ENCODE data around the gene TBC1D4.
"Not testable (repeated sequence)": the region's sequence is repeated elsewhere in the genome, so short reads cannot be mapped to it uniquely, and the experiment has no call there.

The TBC1D4 gene

GRCh38 chr13:75334634-75335447 is 147.1 kb downstream of the TBC1D4 start:
- DNase-seq (ENCODE audit: insufficient read length, low spot score) (no peak), FAIRE-seq (no peak)

GRCh38 chr13:75333103-75333502 is 148.9 kb downstream of the TBC1D4 start:
- DNase-seq (ENCODE audit: insufficient read length, low spot score) (no peak), FAIRE-seq (no peak)

GRCh38 chr13:75331792-75332349 is 150.1 kb downstream of the TBC1D4 start:
- DNase-seq (ENCODE audit: insufficient read length, low spot score) = no peak
- FAIRE-seq = no peak

- FAIRE-seq = no peak
- DNase-seq (ENCODE audit: insufficient read length, low spot score) = no peak
Measured at GRCh38 chr13:75330770-75331169, 151.2 kb downstream of the TBC1D4 start.

- DNase-seq (ENCODE audit: insufficient read length, low spot score) (no peak), FAIRE-seq (no peak)
Measured at GRCh38 chr13:75329723-75330122, 152.2 kb downstream of the TBC1D4 start.

- no peak for FAIRE-seq
- DNase-seq (ENCODE audit: insufficient read length, low spot score) = no peak
Measured at GRCh38 chr13:75329097-75329496, 152.9 kb downstream of the TBC1D4 start.

GRCh38 chr13:75327135-75327510 is 154.8 kb downstream of the TBC1D4 start:
- DNase-seq (ENCODE audit: insufficient read length, low spot score) (no peak), FAIRE-seq (no peak)

- DNase-seq (ENCODE audit: insufficient read length, low spot score) (peak; percentile 34), FAIRE-seq (peak; percentile 58)
Measured at GRCh38 chr13:75326173-75327134, 155.5 kb downstream of the TBC1D4 start.

GRCh38 chr13:75325711-75326110 is 156.3 kb downstream of the TBC1D4 start:
- FAIRE-seq = no peak
- DNase-seq (ENCODE audit: insufficient read length, low spot score) = no peak

- FAIRE-seq (no peak), DNase-seq (ENCODE audit: insufficient read length, low spot score) (no peak)
Measured at GRCh38 chr13:75324413-75324940, 157.5 kb downstream of the TBC1D4 start.

GRCh38 chr13:75321084-75321483 is 160.9 kb downstream of the TBC1D4 start:
- DNase-seq (ENCODE audit: insufficient read length, low spot score) (no peak), FAIRE-seq (no peak)

- DNase-seq (ENCODE audit: insufficient read length, low spot score) (no peak), FAIRE-seq (no peak)
Measured at GRCh38 chr13:75319254-75319653, 162.7 kb downstream of the TBC1D4 start.

GRCh38 chr13:75318138-75318833 is 163.7 kb downstream of the TBC1D4 start:
- no peak for FAIRE-seq

GRCh38 chr13:75316427-75316826 is 165.5 kb downstream of the TBC1D4 start:
- DNase-seq (ENCODE audit: insufficient read length, low spot score) (no peak), FAIRE-seq (no peak)

More at GRCh38 chr13:75318138-75318833, 163.7 kb downstream of the TBC1D4 start:
- DNase-seq (ENCODE audit: insufficient read length, low spot score) = no peak

- FAIRE-seq (no peak), DNase-seq (ENCODE audit: insufficient read length, low spot score) (no peak)
Measured at GRCh38 chr13:75312884-75313520, 169.0 kb downstream of the TBC1D4 start.

- no peak for FAIRE-seq
- DNase-seq (ENCODE audit: insufficient read length, low spot score) = no peak
Measured at GRCh38 chr13:75309981-75310580, 171.9 kb downstream of the TBC1D4 start.

GRCh38 chr13:75308222-75308621 is 173.7 kb downstream of the TBC1D4 start:
- DNase-seq (ENCODE audit: insufficient read length, low spot score) = no peak

GRCh38 chr13:75307370-75307949 is 174.5 kb downstream of the TBC1D4 start:
- FAIRE-seq = no peak

More at GRCh38 chr13:75308222-75308621, 173.7 kb downstream of the TBC1D4 start:
- no peak for FAIRE-seq

GRCh38 chr13:75306967-75307366 is 175.0 kb downstream of the TBC1D4 start:
- not testable (repeated sequence) for DNase-seq (ENCODE audit: insufficient read length, low spot score); FAIRE-seq

More at GRCh38 chr13:75307370-75307949, 174.5 kb downstream of the TBC1D4 start:
- DNase-seq (ENCODE audit: insufficient read length, low spot score) = no peak
